ENCODE results near the gene CLASP1. TPM values are rescaled to one million over a fixed set of nuclear protein-coding genes. Genes with fewer than 3 reads are reported as not detected.
"Not testable (repeated sequence)": the region's sequence is repeated elsewhere in the genome, so short reads cannot be mapped to it uniquely, and the experiment has no call there.

Gene CLASP1
- total RNA-seq, 1 experiment from 2014 or later, result 28.2 TPM

- no peak overlapping the region for H3K4me3 ChIP-seq
- no peak overlapping the region for H3K27ac ChIP-seq
- no peaks in the 10 kb centered on the region for H3K9me3 ChIP-seq (replicated peaks)
- H3K36me3 ChIP-seq, result peaks cover 30% of the 10 kb centered on the region
- no peak for DNase-seq (ENCODE audit: low read depth in 1 of 2, low spot score in 2 of 2)
- H3K4me1 ChIP-seq (replicated peaks), result no peaks in the 10 kb centered on the region
- no peaks in the 10 kb centered on the region for H3K27me3 ChIP-seq (replicated peaks)
These were observed 311.0 kb downstream of the CLASP1 start for GRCh38 chr2:121338281-121338680.

GRCh38 chr2:121336528-121337294 lies 312.6 kb downstream of the CLASP1 start:
- H3K4me3 ChIP-seq, result no peak overlapping the region
- H3K27ac ChIP-seq, result no peak overlapping the region
- H3K27me3 ChIP-seq (replicated peaks), result no peaks in the 10 kb centered on the region
- peaks cover 26% of the 10 kb centered on the region for H3K36me3 ChIP-seq
- no peaks in the 10 kb centered on the region for H3K4me1 ChIP-seq (replicated peaks)
- DNase-seq (ENCODE audit: low read depth in 1 of 2, low spot score in 2 of 2), result no peak
- H3K9me3 ChIP-seq (replicated peaks), result no peaks in the 10 kb centered on the region

- Histone ChIP-seq H3K4me1 (replicated peaks) (no peaks in the 10 kb centered on the region), H3K27ac (no peak overlapping the region), H3K27me3 (replicated peaks) (no peaks in the 10 kb centered on the region), H3K4me3 (no peak overlapping the region), H3K36me3 (peaks cover 21% of the 10 kb centered on the region), H3K9me3 (replicated peaks) (no peaks in the 10 kb centered on the region)
- no peak for DNase-seq (ENCODE audit: low read depth in 1 of 2, low spot score in 2 of 2)
These were observed 313.7 kb downstream of the CLASP1 start for GRCh38 chr2:121335294-121336290.

GRCh38 chr2:121334581-121335293 lies 314.5 kb downstream of the CLASP1 start:
- DNase-seq (ENCODE audit: low read depth in 1 of 2, low spot score in 2 of 2), result no peak
- no peak overlapping the region for H3K4me3 ChIP-seq
- H3K36me3 ChIP-seq, result peaks cover 12% of the 10 kb centered on the region
- no peak overlapping the region for H3K27ac ChIP-seq
- H3K27me3 ChIP-seq (replicated peaks), result no peaks in the 10 kb centered on the region
- H3K4me1 ChIP-seq (replicated peaks), result no peaks in the 10 kb centered on the region
- no peaks in the 10 kb centered on the region for H3K9me3 ChIP-seq (replicated peaks)

GRCh38 chr2:121333834-121334558 lies 315.3 kb downstream of the CLASP1 start:
- H3K4me1 ChIP-seq (replicated peaks), result no peaks in the 10 kb centered on the region
- DNase-seq (ENCODE audit: low read depth in 1 of 2, low spot score in 2 of 2), result no peak
- H3K36me3 ChIP-seq, result peaks cover 11% of the 10 kb centered on the region
- no peak overlapping the region for H3K4me3 ChIP-seq
- no peaks in the 10 kb centered on the region for H3K27me3 ChIP-seq (replicated peaks)
- H3K27ac ChIP-seq, result no peak overlapping the region
- no peaks in the 10 kb centered on the region for H3K9me3 ChIP-seq (replicated peaks)

- H3K27me3 ChIP-seq (replicated peaks), result no peaks in the 10 kb centered on the region
- H3K27ac ChIP-seq, result no peak overlapping the region
- no peak overlapping the region for H3K4me3 ChIP-seq
- no peaks in the 10 kb centered on the region for H3K9me3 ChIP-seq (replicated peaks)
- no peak for DNase-seq (ENCODE audit: low read depth in 1 of 2, low spot score in 2 of 2)
- H3K4me1 ChIP-seq (replicated peaks), result no peaks in the 10 kb centered on the region
- H3K36me3 ChIP-seq, result peaks cover 3% of the 10 kb centered on the region
These were observed 316.0 kb downstream of the CLASP1 start for GRCh38 chr2:121333231-121333630.

- H3K36me3 ChIP-seq; H3K4me1 ChIP-seq (replicated peaks); DNase-seq (ENCODE audit: low read depth in 1 of 2, low spot score in 2 of 2); H3K9me3 ChIP-seq (replicated peaks); H3K27me3 ChIP-seq (replicated peaks); H3K27ac ChIP-seq; H3K4me3 ChIP-seq: not testable (repeated sequence)
These were observed 317.9 kb downstream of the CLASP1 start for GRCh38 chr2:121331324-121331723.

GRCh38 chr2:121330921-121331320 lies 318.3 kb downstream of the CLASP1 start:
- Histone ChIP-seq H3K36me3 (no peaks in the 10 kb centered on the region), H3K4me3 (no peak overlapping the region), H3K4me1 (replicated peaks) (no peaks in the 10 kb centered on the region), H3K9me3 (replicated peaks) (no peaks in the 10 kb centered on the region), H3K27ac (no peak overlapping the region), H3K27me3 (replicated peaks) (0 out of 2 replicates have a peak, but pooled peaks cover 3% of the 10 kb centered on the region)
- DNase-seq (ENCODE audit: low read depth in 1 of 2, low spot score in 2 of 2), result peak in 1 of 2 experiments; percentile 23

GRCh38 chr2:121329786-121330185 lies 319.5 kb downstream of the CLASP1 start:
- Histone ChIP-seq H3K4me3 (no peak overlapping the region), H3K27me3 (replicated peaks) (peaks cover 3% of the 10 kb centered on the region; the same call in 1 of the 2 replicates), H3K36me3 (no peaks in the 10 kb centered on the region), H3K4me1 (replicated peaks) (no peaks in the 10 kb centered on the region), H3K9me3 (replicated peaks) (no peaks in the 10 kb centered on the region), H3K27ac (no peak overlapping the region)
- DNase-seq (ENCODE audit: low read depth in 1 of 2, low spot score in 2 of 2), result peak in 1 of 2 experiments; percentile 26

- Histone ChIP-seq H3K4me1 (replicated peaks) (no peaks in the 10 kb centered on the region), H3K27me3 (replicated peaks) (peaks cover 3% of the 10 kb centered on the region; the same call in 1 of the 2 replicates), H3K4me3 (no peak overlapping the region), H3K36me3 (no peaks in the 10 kb centered on the region), H3K9me3 (replicated peaks) (no peaks in the 10 kb centered on the region), H3K27ac (no peak overlapping the region)
- no peak for DNase-seq (ENCODE audit: low read depth in 1 of 2, low spot score in 2 of 2)
These were observed 322.6 kb downstream of the CLASP1 start for GRCh38 chr2:121326628-121327027.

- Histone ChIP-seq H3K27ac (no peak overlapping the region), H3K27me3 (replicated peaks) (peaks cover 3% of the 10 kb centered on the region; the same call in 1 of the 2 replicates), H3K4me3 (no peak overlapping the region), H3K4me1 (replicated peaks) (no peaks in the 10 kb centered on the region), H3K9me3 (replicated peaks) (no peaks in the 10 kb centered on the region), H3K36me3 (no peaks in the 10 kb centered on the region)
- no peak for DNase-seq (ENCODE audit: low read depth in 1 of 2, low spot score in 2 of 2)
These were observed 324.7 kb downstream of the CLASP1 start for GRCh38 chr2:121324601-121325000.

- H3K4me3 ChIP-seq, result no peak overlapping the region
- DNase-seq (ENCODE audit: low read depth in 1 of 2, low spot score in 2 of 2), result no peak
- H3K36me3 ChIP-seq, result no peaks in the 10 kb centered on the region
- no peaks in the 10 kb centered on the region for H3K9me3 ChIP-seq (replicated peaks)
- H3K27me3 ChIP-seq (replicated peaks), result no peaks in the 10 kb centered on the region; the same call in 1 of the 2 replicates
- H3K27ac ChIP-seq, result no peak overlapping the region
- no peaks in the 10 kb centered on the region for H3K4me1 ChIP-seq (replicated peaks)
These were observed 327.8 kb downstream of the CLASP1 start for GRCh38 chr2:121321476-121321875.

- Histone ChIP-seq H3K27me3 (replicated peaks) (no peaks in the 10 kb centered on the region; the same call in 1 of the 2 replicates), H3K36me3 (no peaks in the 10 kb centered on the region), H3K27ac (no peak overlapping the region), H3K4me3 (no peak overlapping the region), H3K4me1 (replicated peaks) (no peaks in the 10 kb centered on the region), H3K9me3 (replicated peaks) (no peaks in the 10 kb centered on the region)
- DNase-seq (ENCODE audit: low read depth in 1 of 2, low spot score in 2 of 2), result no peak
These were observed 329.3 kb downstream of the CLASP1 start for GRCh38 chr2:121319941-121320340.

Data from SJSA1 (cell line).